Hematopoietic multipotent progenitor cell treated with erythropoietin and hydrocortisone succinate and interleukin-3 and kit ligand, for 15 days (in vitro differentiated cells): ENCODE data around the gene BABAM2.
"Not testable (repeated sequence)": the region's sequence is repeated elsewhere in the genome, so short reads cannot be mapped to it uniquely, and the experiment has no call there.

Experiments
- DNase-seq: peaks from one replicate; pipeline ENCODE4 v3.0.0-alpha.2; 2015; ENCODE audit warnings: low spot score

The BABAM2 gene

DNA sequence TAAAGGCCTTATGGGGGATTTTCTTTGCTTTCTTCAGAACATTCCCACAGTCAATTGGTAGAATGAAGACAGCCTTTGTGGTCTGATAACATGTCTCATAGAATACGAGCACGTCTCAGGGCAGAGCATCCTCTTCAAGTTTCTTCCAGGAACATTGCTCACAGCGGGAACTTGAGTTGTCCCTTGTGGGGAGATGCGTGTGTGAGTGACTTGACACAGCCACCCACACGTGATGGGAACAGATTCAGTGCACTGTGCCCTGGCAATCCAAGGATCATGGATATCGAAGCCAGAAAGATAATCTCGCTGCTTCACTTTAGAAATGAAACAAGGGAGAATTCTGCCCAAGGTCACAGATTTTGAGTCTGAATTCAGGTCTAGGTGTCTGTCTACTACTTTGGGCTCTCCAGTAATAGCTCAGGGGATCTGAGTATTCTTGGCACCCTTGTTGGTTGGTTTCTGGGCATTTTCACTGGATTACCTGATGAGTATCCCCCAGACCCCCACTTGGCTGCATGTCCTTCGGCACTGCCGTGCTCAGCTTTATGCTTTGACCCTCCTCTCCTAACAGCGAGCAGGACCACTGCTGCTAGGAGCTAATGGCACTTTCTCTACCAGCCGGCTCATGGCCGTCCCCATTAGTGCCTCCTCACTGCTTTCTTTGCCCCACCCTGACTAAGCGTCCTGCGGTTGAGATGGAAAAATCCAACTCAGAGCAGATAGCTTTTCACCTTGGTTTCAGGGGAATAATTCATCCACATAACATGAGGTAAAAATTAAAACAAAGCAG is 426.2 kb downstream of the BABAM2 start:
- no peak for DNase-seq

DNA sequence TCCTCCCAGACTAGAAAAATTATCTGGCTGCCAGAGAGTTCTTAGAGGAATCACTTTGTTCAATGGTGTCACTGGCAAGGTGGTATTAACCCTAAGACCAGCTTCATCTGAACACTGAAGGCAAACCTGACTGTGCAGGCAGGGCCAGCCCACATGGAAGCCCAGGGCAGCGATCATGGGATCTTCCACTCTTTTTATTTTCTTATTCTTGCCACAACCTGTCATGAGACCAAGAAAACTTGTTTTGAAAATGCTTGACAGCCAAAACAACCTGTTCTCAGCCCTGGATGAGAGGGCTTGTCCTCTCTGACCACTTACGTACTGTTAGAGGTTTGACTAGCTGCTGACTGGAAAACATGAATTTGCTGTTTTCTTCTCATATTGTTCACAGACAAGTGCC is 426.9 kb downstream of the BABAM2 start:
- no peak for DNase-seq

DNA sequence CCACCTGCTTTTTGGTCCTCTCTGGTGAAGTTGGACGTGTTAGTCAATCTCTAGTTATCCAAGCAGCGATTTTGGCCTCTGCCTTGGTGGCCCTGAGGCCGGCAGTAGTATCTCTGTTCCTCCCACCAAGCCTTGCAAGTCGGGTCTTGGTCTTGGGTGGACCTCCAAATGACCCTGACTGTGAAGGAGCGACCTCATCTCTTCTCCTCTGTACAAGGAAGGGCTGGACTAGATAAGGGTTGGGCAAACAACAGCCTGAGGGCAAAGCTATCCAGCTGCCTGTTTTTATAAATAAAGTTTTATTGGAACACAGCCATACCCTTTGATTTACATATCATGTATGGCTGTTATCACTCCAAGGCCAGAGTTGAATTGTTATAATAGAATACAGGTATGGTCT is 427.5 kb downstream of the BABAM2 start:
- DNase-seq = no peak

DNA sequence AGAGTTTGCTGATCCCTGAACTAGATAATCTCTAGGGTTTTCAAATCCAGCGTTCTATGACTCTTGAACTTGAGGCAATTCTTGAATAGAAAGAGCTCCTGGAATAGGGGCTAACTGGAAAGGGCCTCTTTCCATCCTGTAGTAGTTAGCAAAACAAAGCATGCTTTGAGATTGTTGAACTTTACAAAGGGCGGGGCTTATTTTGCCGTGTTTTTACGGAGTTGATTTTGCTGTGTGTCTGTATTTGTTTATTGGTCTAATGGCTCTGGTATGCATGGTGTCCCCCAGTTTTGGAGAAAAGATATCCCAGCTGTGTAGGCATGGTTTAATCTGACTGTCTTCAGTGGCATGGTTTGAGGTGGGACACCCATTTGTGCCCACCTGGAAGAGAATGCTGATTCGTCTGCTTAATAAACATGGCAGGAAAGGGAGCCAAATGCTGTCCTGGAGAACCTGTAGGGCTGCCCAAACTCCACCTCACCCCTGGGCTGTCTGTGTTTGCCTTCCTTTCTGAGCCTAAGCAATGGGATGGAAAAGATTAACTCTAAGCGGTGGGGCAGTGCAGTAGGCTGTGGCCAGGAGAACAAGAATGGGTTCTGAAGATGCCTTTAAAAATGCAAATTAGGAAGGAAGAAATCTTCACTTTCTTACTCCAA is 428.1 kb downstream of the BABAM2 start:
- no peak for DNase-seq

DNA sequence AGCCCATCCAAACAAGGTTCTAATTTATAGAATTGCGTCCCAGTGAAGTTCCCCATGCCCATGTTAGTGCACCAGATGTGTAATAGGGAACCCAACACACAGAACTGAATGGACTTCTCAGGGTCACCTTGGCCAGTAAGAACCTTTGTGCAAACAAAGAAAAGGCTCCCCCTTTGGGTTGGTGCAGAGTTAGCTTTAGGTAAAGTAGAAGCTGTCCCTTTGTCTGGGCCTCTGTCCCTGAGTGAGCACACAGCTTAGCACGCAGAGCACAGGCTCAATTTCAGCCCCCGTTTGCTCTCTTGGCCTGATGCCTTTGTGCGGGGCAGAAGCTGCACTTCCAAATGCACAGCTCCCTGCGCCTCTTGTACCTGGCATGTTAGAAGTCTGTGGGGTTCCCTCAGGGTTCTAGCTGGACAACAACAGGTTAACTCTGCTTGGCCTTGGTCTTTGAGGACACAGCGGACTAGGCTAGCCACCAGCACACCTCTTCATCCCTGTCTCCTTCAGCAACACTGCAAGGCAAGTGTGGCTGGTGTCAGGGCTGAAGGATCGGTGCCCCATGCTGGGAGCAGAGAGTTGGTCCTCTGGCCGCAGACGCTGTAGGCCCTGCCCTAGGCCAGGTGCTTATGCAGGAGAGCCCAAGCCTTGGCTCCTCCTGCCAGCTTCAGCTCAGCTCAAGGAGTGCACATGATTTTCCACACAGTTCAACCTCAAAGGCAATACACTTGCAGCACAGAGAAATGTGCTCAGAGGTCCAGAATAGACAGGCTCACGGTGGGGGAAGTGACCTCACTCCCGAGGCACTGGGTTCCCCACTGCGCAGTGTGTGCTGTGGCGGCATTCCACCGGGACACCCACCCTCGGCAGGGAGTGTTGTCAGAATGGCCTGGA is 428.8 kb downstream of the BABAM2 start:
- no peak for DNase-seq

DNA sequence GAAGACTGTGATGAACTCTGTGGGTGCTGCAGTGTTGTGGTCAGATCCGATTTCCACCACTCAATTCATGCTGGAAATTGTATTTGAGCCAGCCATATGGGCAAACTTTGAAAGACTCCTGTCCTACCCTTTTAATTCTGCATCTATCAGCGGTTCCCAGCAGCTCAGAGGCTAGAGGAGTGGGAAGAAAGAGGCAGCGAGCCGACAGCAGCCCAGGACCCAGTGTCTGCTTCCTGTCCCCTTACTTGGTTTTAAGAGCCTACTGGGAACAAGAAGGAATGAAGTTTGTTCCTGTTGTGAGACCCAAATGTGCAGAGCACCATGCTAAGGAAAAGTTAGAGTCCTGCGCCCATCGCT is 429.5 kb downstream of the BABAM2 start:
- no peak for DNase-seq

DNA sequence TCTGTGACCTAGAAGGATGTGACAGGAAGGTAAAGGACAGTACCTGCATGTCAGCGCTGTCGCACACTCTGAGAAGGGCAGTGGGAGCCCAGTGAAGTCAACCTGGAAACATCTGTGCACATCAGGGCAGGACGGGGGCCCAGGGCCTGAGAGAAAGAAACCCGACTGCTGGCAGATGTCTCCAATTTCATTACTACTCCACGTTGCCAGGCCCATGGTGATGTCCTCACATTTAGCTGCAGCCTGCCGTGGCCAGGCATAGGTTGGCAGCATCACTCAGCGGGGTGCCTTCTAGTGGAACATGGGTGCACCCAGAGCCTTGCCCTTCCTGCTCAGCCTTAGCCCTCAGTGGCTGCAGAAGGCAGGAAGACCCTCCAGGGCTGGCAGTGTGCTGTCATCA is 429.8 kb downstream of the BABAM2 start:
- no peak for DNase-seq

DNA sequence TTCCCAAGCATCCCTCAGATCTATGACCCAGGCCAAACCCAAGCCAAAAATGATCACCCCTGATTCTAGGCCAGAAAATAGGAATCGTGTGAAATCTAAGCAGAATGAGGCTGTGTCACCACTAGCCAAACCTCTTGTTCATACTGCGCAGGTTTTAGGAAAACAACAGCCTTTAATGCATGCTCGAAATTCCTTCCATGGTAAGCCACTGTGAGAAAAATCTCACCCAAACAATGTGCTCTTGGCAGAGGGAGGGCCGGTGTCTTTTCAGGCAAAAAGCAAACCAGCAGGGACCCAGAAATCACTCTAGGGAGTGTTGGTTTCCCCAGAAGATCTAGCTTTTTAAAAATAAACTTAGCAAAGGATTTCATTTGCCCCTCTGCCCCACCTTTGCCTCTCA is 430.9 kb downstream of the BABAM2 start:
- DNase-seq = no peak

DNA sequence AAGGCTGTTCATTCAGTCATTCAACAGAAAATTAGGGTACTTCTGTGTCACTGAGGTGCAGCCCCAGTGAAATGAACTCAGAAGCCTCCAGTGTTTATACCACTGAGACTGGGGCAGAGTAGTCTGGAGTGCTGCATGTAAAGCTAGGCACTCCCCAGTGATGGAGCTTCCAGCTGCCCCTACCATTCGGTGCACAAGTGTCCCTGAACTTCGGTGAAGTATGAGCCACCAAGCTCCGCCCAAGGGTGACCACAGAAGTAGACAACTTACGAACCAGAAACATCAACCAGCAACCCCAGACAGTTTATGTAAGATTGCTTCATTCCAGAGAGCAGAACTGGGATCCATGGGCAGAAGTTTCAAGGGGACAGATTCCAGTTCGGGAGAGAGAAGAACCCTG is 431.5 kb downstream of the BABAM2 start:
- no peak for DNase-seq

DNA sequence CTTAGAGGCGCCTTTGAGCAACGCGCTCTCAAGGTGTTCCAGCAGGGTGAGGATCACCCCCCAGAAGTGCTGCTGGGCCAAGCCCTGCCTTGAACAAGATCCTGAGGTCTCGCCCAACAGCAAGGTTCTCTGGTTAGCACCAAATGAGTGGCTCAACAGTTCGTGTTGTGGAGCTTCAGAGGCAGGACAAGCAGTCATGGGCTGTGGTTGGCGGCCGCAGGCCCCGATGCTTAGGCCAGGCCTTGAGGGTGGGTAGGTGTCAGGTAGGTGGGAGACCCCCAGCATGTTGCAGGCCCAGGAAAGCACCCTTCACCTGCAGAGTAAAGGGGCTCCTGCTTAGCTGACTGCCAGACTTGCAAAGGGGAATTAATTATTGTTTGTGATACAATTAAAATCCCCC is 431.9 kb downstream of the BABAM2 start:
- DNase-seq = no peak

DNA sequence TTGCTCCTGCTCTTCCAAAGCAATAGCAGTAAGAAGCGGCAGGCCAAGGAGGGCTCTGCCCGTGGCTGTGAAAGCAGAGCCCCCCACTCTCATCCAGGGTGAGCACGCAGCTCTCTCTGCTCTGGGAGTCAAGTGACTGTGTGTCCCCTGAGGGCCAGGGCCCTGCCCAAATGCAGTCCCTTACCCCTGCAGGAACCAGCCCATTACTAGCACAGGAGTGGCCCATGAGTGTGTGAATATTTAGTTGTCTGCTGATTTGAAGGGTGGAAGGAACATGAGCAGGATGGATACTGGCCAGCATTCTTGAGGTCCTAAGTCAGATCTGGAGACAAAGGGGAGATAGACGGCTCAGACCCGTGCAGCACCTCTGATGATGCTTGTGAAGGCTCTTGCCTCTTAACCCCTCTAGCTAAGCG is 432.5 kb downstream of the BABAM2 start:
- DNase-seq = no peak

DNA sequence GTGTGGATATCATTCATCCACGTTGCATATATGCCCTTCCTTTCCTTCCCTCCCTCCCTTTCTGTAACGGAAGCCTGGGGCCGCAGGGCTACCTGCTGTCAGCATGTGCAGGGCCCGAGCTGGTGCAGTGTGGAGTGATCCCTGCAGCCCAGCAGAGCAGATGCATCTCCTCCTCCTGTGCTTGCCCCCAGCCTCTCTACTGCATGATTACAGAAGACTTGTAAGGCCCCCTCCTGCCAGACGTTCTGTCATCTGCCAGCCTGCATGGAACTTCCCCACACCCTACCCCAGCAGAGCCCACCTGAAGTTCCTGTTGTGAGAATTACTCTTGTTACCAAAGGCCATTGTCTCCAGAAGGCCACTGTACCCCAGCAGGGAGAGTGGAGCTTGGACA is 434.6 kb downstream of the BABAM2 start:
- DNase-seq = no peak

DNA sequence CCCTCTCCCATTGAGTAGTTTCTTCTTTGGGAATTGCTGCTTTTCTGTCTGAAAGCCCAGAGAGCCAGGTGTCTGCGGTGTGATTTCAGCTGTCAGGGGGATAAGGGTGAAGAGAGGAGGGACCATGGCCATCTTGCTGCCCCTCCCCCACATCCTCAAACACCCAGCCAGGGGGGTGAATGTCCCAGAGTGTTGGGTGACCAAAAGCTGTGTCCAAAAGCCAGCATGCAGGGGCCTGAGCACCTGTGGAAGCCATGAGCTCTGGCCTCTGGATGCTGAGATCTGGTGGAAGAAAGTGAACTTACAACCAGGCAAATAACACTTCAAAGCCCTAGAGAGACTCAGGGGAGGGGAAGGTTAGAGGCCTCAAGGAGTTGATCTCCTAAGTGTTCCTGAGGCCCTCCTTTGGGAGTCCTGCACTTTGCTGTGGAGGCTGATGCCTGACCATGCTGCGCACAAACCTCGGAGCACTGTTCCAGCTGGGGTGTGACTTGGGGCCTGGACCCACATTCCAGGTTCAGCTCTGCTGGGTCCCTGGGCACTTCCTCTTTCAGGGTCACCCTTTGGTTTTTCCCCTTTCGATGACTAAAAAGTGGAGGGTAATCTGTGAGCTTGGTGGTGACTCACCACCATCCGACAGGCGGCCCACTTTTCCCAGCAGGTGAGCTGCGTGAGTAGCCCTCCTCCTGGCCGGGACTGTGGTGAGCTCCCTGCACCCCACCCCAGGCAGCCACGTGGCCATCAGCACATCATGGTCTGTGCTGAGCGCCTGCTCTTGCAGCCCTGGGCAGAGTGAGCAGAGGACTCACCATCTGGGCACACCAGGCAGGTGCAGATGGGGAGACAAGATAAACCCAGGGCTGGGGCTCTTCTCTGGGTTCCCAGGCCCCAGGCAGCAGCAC is 435.3 kb downstream of the BABAM2 start:
- DNase-seq = no peak

DNA sequence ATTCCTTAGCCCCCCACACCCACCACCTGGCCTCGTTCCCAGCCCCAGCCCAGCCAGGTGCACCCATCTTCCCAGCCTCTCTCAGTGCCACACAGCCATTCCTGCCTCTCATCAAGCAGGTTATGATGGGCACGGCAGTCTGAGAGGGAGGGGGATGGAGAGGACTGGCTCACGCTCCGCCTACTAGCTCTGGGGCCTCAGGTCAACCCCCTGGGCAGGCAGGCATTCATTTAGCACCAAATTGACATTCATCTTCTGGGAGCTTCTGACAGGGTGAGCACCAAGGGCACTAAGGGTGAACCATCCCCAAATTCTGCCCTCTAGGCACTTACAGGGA is 435.9 kb downstream of the BABAM2 start:
- DNase-seq = no peak

DNA sequence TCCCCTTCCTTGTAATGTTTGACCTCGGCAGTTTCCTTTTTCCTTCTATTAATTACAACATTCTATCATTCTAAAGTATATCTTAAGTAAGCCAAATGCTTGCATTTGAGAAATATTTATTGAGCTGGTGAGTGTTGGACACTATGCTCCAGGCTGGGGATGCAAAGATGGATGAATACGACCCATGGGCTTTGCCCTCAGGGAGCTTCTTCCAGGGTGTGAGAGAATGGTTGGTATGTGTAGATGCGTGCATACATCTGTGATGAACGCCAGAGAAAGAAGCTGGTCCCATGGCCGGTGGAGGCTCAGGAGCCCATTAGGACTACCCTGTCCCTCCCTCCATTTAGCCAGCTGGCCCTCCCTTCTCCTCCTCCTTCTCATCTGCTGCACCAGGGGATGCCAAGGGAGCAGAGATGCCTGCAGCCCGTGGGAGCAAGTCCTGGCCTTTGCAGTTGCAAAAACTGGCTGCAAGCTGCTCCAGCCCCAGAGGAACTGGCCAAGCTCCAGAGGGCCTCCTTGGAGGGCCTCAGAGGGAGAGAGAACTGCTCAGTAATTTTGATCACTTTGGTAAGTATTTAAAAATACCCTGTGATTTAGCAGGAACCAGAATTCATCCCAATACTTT is 436.5 kb downstream of the BABAM2 start:
- DNase-seq = no peak

DNA sequence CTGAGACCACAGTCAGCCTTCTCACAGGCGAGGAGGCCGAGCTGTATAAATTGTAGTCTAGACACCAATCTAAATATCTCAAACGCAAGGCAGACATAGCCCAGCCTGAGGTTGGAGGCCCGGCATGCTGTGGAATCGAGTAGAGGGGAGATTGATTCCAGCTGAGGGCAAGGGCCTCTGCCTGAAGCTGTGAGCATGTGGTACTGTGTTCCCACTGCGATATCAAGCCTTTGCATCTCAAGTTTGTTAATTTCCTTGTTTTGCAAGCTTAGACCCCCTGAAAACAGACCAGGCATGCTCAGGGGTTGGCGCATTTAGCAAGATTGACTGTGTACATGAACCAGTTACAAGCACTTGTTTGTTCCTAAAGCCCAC is 437.0 kb downstream of the BABAM2 start:
- DNase-seq = no peak

DNA sequence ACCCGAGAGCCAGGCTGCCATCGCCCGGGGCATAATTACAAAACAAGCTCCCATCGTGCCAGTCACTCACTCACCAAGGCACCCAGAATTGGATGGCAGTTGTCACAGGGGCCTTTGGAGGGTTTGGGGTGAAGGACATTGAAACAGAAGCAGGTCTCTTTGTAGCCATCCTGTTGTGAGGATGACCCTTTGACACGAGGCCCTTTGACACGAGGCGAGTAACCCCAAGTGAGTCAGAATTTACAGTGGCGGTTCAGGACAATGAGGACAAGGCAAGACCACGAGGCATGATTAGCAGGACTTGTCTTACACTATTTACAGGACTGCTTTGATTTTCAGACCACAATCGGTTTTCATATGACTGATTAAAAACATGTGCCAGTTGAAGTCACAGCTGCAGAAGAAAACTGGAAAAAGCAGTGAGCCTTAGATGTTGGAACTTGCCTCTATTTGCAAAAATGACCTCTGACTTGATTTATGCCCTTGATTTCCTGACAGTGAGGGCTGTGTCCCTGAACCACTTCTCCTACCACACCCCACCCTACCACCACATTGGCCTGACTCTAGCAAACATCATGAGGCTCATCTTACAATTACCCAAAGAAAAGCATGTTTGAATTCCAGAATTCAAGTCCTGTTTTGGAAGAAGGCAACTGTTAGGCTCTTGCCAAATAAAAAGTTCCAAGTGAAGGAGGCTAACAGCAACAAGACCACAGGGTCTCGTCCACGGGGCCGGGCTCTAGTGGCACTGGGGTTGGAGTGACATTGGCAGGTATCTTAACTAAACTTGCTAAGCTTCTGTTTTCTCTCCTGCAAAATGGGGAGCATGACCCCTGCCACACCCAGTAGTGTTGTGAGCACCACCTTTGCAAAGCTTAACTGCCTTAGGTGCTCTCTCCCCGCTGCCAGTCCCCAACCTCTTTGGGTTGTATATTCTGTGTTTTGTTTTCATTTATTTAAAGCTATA is 437.7 kb downstream of the BABAM2 start:
- no peak for DNase-seq

DNA sequence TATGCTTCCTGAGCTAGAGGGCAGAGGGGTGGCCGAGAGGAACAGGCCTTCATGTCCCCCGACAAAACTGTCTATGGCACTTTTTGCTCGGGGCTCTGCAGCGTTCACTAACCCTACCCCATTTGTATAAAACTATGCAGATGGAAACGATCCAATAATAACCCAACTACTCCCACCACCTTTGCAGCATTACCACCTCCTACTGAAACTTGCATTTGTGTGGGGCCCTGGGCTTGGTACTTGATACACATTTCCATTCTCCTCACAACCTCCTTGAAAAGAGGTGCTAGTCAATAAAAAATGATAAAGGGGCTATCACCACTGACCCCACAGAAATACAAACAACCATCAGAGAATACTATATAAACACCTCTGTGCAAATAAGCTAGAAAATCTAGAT is 438.7 kb downstream of the BABAM2 start:
- no peak for DNase-seq

DNA sequence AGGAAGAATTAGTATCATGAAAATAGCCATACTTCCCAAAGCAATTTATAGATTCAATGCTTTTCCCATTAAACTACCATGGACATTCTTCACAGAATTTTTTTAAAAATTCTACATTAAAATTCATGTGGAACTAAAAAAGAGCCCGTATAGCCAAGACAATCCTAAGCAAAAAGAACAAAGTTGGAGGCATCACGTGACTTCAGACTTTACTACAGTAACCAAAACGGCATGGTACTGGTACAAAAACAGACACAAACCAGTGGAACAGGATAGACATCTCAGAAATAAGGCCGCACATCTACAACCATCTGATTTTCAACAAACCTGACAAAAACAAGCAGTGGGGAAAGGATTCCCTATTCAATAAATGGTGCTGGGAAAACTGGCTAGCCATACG is 440.2 kb downstream of the BABAM2 start:
- DNase-seq = not testable (repeated sequence)

DNA sequence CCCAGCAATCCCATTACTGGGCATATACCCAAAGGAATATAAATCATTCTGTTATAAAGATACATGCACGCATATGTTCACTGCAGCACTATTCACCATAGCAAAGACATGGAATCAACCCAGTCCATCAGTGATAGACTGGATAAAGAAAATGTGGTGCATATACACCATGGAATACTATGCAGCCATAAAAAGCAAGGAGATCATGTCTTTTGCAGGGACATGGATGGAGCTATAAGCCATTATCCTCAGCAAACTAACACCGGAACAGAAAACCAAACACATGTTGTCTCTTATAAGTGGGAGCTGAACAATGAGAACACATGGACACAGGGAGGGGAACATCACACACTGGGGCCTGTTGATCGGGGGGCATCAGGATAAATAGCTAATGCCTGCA is 441.3 kb downstream of the BABAM2 start:
- not testable (repeated sequence) for DNase-seq
